Ovary (tissue), 3 donors: ENCODE measurements around the gene PRICKLE3.

Source experiments
- CTCF ChIP-seq, 3 donors: fragments of 450-650 bp in 2 of 3; fragments of 200-600 bp in 1 of 3; IDR thresholded peaks; one replicate each; pipeline versions ENCODE4 v1.5.1 to v1.8.0; 2016 to 2022; ENCODE audit warnings: antibody characterized with exemption in 3 of 3, mild to moderate bottlenecking in 1 of 3
- POLR2A ChIP-seq: fragments of 450-650 bp; IDR thresholded peaks from one replicate; pipeline ENCODE4 v1.6.1; 2017; ENCODE audit warnings: antibody characterized with exemption, mild to moderate bottlenecking, moderate library complexity
- donor health status: DM: no; HTN: no; CAD: no.

GRCh38 chrX:49190821-49191573 is 4.8 kb upstream of the PRICKLE3 start:
- no peak for TF ChIP-seq CTCF (IDR thresholded peaks at IDR 0.05)
- peak; percentile 57 for TF ChIP-seq POLR2A
